Umbilical cord (tissue), 2 donors: Measurements from ENCODE around the gene PLA2G6. TPM values are rescaled to one million over a fixed set of nuclear protein-coding genes. Genes with fewer than 3 reads are reported as not detected.

Experiments
- DNase-seq: peaks from one replicate; pipeline ENCODE4 v3.0.0-alpha.2; 2015; ENCODE audit warnings: low spot score
- total RNA-seq: library from RNA; depleted of rRNA; stranded (reverse); fragments of >200 nt; gene quantifications from one replicate; pipeline ENCODE4 v1.2.3, GENCODE V29; 2014; ENCODE audit warnings: low replicate concordance; ENCODE audit not compliant: insufficient read depth

Gene PLA2G6
- total RNA-seq, 1 donor from 2014 or later = 22.1 TPM

DNA sequence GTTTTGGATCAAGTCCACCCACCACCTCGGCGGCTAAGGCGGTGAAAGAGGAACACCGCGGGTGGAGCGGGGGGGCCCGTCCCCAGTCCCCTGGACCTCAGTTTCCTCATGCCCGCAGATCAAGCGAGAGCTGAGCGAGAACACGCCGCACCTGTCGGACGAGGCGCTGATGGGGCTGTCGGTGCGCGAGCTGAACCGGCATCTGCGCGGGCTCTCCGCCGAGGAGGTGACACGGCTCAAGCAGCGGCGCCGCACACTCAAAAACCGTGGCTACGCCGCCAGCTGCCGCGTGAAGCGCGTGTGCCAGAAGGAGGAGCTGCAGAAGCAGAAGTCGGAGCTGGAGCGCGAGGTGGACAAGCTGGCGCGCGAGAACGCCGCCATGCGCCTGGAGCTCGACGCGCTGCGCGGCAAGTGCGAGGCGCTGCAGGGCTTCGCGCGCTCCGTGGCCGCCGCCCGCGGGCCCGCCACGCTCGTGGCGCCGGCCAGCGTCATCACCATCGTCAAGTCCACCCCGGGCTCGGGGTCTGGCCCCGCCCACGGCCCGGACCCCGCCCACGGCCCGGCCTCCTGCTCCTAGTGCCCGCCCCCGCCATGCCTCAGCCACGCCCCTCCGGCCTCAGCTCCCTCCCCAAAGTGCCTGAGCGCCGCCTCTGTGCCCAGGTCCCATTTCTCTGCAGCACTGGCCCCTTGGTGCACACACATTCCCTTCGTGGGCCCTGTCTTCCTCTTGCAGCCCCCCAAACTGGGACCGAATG lies 32.8 kb upstream of the PLA2G6 start:
- peak; percentile 69 for DNase-seq

DNA sequence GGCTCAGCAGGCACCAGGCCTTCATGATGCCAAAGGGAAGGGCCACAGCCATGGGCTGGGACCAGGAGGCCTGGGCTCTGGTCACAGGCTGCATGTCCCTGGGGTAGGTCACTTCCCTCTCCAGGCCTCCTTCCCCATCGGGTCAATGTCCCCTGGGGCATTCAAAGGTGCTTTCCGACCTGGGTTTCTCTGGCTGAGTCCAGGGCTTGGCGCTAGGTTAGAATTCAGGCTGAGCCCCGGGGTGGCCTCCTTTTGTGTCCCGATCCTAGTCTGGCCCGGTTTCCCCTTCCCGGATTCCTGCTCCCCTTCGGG lies 32.3 kb upstream of the PLA2G6 start:
- no peak for DNase-seq

DNA sequence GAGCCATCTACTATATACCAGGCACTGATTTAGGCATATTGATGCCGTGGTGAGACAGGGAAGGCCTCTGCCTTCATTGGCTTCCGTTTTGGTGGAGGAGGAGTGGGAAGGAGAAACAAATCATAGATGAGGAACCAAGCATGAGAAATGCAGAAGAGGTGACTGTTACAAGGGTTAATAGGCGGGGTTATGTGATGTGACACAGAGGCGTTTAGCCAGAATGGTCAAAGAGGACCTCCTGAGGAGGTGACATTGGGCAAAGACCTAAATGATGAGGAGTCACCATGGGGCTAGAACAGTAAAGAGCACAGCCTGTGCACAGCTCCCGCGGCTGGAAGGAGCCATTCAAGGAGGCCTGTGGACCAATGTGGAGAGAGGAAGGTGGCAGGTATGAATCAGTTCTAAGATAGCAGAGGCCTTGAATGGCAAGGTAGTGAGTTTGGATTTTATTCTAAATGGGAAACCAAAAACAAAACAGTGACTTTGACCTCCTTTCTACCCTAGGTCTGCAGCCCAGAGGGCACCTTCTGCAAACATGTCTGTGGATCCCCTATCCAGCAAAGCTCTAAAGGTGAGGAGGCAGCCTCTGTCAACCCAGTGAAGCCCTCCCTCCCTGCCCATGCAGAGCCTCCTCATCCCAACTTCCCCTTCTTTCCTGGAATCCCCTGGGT lies 31.8 kb upstream of the PLA2G6 start:
- no peak for DNase-seq

DNA sequence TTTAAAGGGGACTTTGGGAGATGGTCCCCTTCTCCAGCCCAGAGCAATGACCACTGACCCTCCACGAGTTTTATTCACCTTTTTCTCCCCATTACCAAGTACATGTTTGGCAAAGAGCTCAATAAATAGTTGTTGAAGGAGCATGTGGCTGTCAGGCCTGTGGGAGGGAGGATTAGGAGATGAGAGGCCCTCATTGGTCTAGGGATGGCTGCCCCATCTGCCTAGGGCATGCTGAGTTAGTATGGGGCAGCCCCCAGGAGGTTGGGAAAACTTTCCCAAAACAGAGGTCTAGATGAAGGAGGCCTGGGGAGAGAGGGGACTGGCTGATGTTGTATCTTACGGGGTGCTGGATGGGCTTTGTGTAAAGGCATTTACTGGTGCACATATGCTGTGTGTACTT lies 30.8 kb upstream of the PLA2G6 start:
- DNase-seq = no peak

DNA sequence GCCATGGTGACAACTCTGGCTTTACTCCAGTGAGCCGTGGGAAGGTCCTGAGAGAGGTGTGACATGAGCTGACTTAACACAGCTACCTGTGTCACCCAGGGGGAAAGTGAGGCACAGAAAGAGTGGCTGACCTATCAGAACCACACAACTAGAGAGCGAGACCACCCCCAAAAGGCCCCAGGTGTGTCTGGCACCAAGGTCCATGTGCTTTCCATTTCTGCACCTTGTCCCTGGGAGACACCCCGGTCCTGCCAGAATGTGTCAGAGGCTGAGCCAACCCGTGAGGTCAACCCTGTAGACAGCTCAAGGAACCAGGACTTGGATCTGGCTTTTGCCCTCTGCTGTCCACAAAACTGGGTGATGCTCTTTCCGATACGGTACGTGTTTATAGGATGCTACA lies 29.9 kb upstream of the PLA2G6 start:
- no peak for DNase-seq

DNA sequence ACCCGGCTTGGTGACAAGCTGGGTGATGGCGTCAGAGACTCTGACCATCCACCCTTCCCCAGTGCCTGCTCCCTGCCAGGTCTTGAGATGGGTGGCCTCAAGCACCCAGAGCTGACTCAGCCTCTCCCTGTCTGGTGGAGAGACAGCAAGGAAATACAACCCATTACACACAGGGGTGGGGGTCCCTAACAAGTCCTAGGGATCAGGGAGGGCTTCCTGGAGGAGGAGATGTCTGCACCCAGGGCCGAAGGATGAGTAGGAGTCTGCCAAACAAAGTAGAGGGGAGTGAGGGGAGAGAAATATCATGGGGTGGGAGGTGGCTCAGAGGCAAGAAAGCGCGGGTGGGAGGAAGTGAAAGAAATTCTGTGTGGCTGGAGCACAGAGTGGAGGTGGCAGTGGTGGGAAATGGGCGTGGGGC lies 26.9 kb upstream of the PLA2G6 start:
- DNase-seq = no peak

DNA sequence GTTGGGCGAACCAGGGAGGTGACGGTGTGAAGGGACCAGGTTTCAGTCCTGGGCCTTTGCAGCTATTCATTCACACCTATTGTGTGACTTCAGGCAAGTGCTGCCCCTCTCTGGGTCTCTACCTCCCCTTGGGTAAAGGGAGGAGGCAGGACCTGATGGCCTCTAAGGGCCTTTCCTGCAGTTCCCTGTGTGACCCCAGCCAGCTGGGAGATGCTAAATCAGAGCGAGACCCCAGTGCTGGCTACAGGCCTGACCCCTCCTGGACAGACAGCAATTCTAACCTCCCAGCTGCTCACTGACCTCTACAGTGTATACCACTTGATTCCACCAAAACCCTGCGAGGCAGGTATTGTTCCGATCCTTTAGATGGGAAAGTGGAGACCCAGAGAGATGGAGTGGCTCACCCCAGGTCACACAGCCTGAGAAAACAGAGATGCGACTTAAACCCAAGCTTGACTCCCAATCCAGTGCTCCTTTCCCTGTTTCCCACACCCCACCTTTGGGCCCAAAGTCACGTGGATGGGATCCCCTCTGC lies 26.3 kb upstream of the PLA2G6 start:
- DNase-seq = no peak

DNA sequence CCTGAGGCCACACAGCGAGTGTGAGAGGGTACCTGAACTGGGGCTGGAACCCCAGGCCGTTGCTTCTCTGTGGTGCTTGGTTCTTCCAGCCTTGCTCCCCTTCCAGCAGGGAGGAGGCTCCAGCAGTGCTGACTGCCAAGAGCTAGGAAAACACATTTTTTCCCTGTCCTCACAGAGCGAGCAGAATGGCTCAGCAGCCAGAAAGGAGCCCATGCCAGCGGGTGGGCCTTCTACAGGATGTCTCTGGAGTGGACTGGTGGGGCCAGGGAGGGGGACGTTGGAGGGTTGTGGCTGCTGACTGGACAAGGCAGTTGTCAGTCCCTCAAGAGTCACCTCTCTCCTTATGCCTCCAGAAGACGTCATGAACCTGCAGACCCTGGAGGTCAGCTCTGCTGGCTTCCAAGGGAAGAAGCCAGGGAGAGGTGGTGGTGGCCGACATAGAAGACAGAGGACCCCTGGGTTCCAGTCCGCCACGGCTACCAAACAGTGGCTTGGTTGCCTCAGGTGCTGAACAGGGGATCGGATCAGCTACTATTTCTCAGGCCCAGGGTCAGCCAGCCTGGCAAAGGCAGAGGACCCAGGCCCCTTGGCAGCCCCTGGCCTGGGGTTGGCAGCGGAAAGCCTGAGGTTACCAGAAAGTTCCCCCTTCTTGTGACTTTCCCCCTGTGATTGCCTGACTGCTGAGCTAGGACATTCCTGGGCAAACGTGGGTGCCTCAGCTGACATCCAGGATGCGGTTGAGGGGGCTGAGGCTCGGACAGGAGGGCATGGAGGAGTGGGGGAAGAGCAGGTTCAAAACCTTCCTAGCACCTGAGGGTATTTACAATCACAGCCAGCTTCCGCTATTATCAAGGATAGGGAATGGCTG lies 23.9 kb upstream of the PLA2G6 start:
- DNase-seq = peak; percentile 95

DNA sequence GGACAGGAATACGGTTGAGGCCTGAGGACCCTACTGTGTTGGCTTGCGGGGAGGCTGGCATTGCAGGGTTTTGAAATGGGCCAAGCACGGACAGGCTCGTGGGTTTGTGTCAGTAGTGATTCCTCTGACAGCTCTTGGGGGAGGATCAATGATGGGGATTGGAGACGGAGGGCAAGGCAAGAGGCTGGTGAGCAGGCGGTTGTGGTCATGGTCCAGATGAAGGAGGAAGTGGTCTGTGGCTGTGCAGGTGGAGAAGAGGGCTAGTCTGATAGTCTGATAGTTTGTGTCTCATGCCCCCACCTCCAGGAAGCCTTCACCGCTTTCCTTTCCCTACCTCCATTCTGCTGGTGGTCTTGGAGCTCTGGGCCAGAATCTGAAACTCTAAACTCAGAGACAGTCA lies 23.2 kb upstream of the PLA2G6 start:
- no peak for DNase-seq

DNA sequence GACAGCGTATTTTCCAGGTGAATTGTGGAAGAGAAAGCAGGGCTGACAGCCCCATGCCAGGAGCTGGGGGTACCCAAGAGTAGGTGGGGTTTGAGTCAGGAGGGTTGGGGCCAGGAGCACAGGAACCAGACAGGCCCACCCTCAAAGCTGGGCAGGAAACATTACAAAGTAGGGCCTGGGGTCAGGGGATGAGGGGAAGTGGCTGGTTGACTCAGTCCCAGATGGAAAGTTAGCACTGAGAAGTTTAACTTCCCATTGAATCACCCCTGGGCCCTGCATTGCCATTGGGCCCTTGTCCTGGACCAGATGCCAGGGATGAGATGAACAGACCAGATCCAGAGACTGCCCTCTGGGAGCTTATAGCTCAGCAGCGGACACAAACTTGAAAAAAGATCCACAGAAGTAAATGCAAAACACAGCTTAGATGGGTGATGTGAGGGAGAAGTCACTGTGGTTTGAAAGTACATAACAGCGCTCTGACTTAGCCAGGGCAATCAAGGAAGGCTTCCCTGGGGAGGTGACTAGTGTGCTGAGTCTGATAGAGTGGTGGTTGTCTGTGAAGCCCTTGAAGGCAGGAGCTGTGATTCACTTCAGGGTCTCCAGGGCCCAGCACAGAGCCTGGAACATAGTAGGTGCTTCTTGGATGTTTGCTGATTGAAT lies 22.4 kb upstream of the PLA2G6 start:
- no peak for DNase-seq

DNA sequence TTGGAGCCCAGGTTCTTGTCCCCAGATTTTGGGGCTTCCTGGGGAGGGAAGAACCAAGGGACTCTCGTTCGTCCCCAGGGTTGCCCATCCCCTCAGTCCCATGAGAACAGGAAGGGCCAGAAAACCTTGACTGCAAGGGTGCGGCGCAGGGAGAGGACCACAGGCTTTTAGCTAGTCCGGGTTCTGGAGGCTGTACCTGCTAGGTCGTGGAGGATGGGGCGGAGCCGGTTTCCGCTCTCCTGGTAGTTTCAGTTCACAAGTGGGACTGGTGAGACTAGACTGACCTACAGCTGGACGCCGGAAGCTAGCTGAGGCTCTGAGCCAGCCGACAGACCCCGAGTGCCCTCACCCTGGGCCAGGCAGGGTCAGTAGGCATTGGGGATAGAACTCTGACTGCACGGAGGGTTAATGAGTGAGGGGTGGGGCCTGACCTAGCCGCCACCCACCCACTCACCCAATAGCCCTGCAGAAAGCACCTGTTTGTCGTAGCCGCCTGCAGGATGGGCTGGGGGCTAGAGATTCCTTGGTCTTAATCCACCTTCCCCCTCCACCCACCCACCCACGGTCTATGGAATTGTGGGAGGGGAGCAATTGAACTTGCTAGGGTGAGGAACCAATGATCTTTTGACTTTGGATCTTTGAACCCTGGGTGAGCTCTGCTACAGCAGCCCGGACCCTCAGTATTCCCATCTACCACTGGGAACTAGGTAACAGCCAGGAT lies 21.6 kb upstream of the PLA2G6 start:
- DNase-seq = peak; percentile 47

DNA sequence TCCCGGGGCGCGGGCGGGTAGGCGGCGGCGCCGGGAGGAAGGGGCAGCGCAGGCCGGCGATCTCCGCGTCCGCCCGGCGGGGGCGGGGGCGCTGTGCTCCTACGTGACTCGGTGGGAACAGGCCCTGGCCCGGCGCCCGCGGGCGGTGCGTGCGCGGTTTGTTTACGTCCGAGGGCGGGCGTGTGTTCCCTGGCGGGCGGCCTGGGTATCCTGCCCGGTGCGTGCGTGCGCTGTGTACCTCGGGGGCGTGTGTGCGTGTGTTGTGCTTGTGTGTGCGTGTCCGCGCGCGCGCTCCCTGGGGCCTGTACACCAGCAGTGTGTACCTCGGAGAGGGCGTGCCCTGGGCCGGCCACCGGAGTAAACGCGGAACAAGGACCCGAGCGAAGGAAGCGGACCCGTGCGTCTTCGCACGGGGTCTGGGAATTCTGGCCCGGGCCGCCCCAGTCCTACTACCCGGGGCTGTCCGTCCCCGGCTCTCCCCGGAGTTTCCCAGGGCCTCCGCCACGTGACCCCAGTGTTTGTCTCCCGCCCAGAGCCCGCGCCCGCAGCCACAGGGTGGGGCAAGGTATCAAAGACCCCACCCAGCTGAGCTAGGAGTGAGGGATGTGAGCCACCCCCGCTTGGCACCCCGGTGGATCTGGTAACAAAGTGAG lies 20.9 kb upstream of the PLA2G6 start:
- peak; percentile 82 for DNase-seq

DNA sequence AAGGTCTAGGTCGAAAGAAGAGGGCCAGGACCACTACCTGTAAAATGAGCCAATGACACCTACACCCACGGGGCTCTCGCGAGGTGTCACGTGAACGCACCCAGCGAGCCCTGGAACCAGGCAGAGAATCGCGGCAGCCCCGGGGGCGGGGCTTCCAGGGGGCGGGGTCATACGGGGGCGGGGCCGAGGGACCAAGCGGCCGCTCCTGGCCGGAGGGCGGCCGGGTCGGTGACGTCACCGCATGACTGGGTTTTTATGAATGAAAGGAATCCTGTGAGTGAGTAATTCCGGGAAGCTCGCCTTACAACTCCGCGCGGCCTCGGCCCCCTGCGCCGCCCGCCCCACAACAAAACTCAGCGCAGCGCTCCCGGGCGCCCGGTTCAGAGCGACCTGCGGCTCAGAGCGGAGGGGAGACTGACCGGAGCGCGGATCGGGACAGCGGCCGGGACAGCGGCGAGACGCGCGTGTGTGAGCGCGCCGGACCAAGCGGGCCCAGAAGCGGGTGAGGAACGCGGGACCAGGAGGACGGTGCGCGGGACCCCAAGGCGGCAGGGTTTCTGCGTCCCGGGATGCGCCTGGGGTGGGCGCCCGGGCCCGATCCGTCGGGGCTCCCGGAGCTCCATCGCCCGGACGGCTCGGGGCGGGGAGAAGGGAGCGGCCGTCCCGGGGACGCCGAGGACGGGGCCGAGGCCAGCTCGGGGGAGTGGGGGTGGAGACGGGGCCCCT lies 20.2 kb upstream of the PLA2G6 start, which contains the start of gene MAFF:
TSS of gene MAFF (plus strand) at position 284 of the 726 bp plus-strand sequence. CDS start 11,860 bp downstream, outside the sequence.
- DNase-seq = peak; percentile 96

DNA sequence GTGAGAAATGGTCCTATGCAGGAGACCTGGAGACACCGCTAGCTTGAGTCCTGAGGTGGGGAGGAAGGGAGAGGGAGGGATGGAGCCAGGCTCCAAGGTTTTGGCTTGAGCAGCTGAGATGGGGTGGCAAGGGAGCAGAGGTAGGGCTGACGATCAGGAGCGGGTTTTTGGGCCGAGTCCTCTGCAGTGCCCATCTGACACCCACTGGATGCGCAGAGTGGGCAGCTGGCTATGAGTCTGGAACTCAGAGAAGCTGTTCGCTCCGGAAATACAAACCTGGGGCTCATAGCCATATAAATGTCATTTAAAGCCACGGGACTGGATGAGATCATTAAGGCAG lies 19.7 kb upstream of the PLA2G6 start:
- DNase-seq = no peak

DNA sequence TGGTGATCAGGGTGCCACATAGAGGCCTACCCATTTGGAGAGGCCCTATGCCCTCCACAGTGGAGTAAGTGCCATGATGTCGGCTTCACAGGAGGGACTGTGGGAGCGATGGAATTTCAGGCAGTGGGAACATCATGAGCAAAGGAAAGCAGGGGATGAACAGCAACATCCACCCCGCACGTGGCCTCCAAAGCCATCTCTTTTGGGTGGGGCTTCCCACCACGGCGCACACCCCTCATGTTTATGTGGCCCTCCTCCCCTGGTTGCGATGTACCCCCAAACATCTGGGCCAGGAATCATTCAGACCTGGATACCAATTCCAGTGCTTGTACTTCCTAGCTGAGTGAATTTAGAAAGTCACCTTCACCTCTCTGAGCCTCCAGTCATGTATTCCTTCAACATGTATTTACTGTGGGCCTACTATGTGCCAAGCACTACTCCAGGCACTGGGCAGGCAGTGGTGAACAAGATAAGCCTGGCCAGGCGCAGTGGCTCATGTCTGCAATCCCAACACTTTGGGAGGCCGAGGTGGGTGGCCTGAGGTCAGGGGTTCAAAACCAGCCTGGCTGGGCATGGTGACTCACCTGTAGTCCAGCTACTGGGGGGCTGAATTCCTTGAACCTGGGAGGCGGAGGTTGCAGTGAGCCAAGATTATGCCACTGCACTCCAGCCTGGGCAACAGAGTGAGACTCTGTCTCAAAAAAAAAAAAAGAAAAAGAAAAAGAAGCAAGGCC lies 18.4 kb upstream of the PLA2G6 start:
- no peak for DNase-seq

DNA sequence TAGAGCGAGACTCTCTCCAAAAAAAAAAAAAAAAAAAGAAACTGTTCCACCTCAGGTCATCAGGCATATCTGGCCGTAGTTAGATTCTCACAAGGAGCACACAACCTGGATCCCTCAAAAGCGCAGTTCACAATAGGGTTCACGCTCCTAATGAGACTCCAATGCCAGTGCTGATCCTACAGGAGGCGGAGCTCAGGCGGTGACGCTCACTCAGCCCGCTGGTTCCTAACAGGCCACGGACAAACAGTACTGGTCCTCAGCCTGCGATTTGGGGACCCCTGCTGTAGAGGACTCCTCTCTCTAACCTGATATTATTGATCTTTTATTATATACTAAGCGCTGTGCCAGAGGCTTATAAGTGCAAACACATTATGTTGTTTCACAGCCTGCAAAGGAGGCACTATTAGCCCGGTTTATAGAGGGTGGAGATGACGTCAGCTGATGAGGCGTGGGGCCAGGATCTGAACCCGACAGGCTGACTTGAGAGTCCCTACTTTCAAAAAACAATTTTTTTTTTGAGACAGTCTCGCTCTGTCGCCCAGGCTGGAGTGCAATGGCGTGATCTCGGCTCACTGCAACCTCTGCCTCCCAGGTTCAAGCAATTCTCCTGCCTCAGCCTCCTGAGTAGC lies 15.3 kb upstream of the PLA2G6 start:
- no peak for DNase-seq

DNA sequence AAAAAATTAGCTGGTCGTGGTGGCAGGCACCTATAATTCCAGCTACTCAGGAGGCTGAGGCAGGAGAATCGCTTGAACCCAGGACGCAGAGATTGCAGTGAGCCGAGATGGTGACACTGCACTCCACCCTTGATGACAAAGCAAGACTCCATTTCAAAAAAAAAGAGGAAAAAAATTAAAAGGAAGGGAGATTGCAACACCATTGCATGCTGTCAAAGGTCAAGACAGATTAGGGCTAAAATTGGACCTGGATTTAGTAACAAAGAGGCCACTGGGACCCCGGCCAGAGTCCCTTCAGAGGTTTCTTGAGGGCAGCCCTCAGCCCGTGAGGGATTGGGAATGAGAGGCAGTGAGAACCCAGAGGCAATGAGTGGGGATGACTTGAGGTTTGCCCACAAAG lies 11.9 kb upstream of the PLA2G6 start:
- DNase-seq = no peak

DNA sequence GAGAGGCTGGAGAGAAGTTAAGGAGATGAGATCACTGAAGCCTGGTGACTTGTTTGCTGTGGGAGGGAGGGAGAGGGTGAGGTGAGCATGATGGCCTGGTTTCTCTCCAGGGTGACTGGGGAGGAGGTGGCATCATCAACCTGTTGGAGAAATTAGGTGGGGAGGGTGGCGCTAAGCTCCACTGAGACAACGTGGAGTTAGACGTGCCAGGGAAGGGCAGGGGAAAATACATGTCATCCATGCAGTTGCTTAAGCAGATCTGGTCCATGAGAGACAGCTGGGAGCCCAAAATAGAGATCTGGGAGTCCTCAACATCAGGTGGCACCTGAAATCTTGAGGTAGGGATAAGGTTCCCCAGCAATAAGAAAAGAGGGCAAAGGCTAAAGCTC lies 10.8 kb upstream of the PLA2G6 start:
- DNase-seq = no peak
